Smooth muscle cell (in vitro differentiated cells): ENCODE measurements around the gene RSRC1. TPM values are rescaled to one million over a fixed set of nuclear protein-coding genes. Genes with fewer than 3 reads are reported as not detected.

ENCODE experiments used
- DNase-seq: peaks from one replicate; lab custom pipeline; 2025; ENCODE audit not compliant: unreplicated experiment; lab: John Stamatoyannopoulos, UW
- H2AFZ ChIP-seq: fragments of 200-600 bp; sonication (generic); 2 replicates; pipeline ENCODE4 v1.6.0; 2016; ENCODE audit warnings: antibody characterized with exemption, low read depth, mild to moderate bottlenecking
- H3F3A ChIP-seq: fragments of 200-600 bp; sonication (generic); 2 replicates; pipeline ENCODE4 v1.6.0; 2017; ENCODE audit warnings: antibody characterized with exemption, low read depth
- H3K27ac ChIP-seq: fragments of 200-600 bp; sonication (generic); 2 replicates; pipeline ENCODE4 v1.5.1; 2016; ENCODE audit warnings: low read depth, mild to moderate bottlenecking
- H3K27me3 ChIP-seq: fragments of 200-600 bp; sonication (generic); 2 replicates; pipeline ENCODE4 v1.6.1; 2016; ENCODE audit warnings: low read depth, mild to moderate bottlenecking
- H3K36me3 ChIP-seq: fragments of 200-600 bp; sonication (generic); 2 replicates; pipeline ENCODE4 v1.5.1; 2016; ENCODE audit warnings: low read depth
- H3K4me1 ChIP-seq: fragments of 200-600 bp; sonication (generic); 2 replicates; pipeline ENCODE4 v1.5.1; 2016; ENCODE audit warnings: low read depth
- H3K4me2 ChIP-seq: fragments of 200-600 bp; sonication (generic); 2 replicates; pipeline ENCODE4 v1.6.0; 2016; ENCODE audit warnings: mild to moderate bottlenecking
- H3K4me3 ChIP-seq: fragments of 200-600 bp; sonication (generic); 2 replicates; pipeline ENCODE4 v1.5.1; 2016; ENCODE audit warnings: mild to moderate bottlenecking
- H3K79me2 ChIP-seq: fragments of 200-600 bp; sonication (generic); 2 replicates; pipeline ENCODE4 v1.6.0; 2016; ENCODE audit warnings: low read depth, mild to moderate bottlenecking
- H3K9ac ChIP-seq: fragments of 200-600 bp; sonication (generic); 2 replicates; pipeline ENCODE4 v1.6.0; 2016; ENCODE audit warnings: low read depth
- H3K9me3 ChIP-seq: fragments of 200-600 bp; sonication (generic); replicated peaks from 2 replicates; pipeline ENCODE4 v1.5.1; 2016; ENCODE audit warnings: low read depth
- H4K20me1 ChIP-seq: fragments of 200-600 bp; sonication (generic); 2 replicates; pipeline ENCODE4 v1.6.0; 2016; ENCODE audit warnings: low read depth
- WGBS: methylation state at CpG from one replicate; pipeline ENCODE4 v1.1.7; 2016; ENCODE audit warnings: low lambda C conversion rate; 5-methylcytosine and 5-hydroxymethylcytosine counted together
- polyA plus RNA-seq: library from polyadenylated mRNA; unstranded; fragments of >200 nt; fragmentation: Nextera tagmentation; extraction: Ambion mirVana; gene quantifications from 2 replicates; pipeline ENCODE4 v1.2.1, GENCODE V29; 2016
- total RNA-seq: library from RNA; depleted of rRNA; stranded (reverse); fragments of >200 nt; gene quantifications from 2 replicates; pipeline ENCODE4 v1.2.3, GENCODE V29; 2014
- TF ChIP-seq, protein P1 (sequence below): fragments of 200-600 bp; sonication (generic); IDR thresholded peaks from 2 replicates; pipeline ENCODE4 v1.5.1; 2017; ENCODE audit warnings: borderline replicate concordance, mild to moderate bottlenecking, antibody characterized with exemption; ENCODE audit not compliant: insufficient read depth, poor library complexity, severe bottlenecking

The RSRC1 gene
- total and polyA plus RNA-seq, 2 experiments from 2014 or later, result 18.5 to 43.9 TPM

- Histone ChIP-seq H3K36me3 (no peaks in the 10 kb centered on the region), H3F3A (no peaks in the 10 kb centered on the region), H3K27ac (no peak overlapping the region), H3K79me2 (no peaks in the 10 kb centered on the region), H2AFZ (no peak overlapping the region), H3K4me2 (no peak overlapping the region), H3K4me1 (no peaks in the 10 kb centered on the region), H3K9ac (no peak overlapping the region), H3K27me3 (no peaks in the 10 kb centered on the region), H4K20me1 (no peaks in the 10 kb centered on the region), H3K4me3 (no peak overlapping the region), H3K9me3 (no peaks in the 10 kb centered on the region)
- DNase-seq, result no peak
- TF ChIP-seq, protein P1, sequence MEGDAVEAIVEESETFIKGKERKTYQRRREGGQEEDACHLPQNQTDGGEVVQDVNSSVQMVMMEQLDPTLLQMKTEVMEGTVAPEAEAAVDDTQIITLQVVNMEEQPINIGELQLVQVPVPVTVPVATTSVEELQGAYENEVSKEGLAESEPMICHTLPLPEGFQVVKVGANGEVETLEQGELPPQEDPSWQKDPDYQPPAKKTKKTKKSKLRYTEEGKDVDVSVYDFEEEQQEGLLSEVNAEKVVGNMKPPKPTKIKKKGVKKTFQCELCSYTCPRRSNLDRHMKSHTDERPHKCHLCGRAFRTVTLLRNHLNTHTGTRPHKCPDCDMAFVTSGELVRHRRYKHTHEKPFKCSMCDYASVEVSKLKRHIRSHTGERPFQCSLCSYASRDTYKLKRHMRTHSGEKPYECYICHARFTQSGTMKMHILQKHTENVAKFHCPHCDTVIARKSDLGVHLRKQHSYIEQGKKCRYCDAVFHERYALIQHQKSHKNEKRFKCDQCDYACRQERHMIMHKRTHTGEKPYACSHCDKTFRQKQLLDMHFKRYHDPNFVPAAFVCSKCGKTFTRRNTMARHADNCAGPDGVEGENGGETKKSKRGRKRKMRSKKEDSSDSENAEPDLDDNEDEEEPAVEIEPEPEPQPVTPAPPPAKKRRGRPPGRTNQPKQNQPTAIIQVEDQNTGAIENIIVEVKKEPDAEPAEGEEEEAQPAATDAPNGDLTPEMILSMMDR, result no peak
- WGBS, result 72% methylated on average over 2 of the region's 2 CpGs
Observed at GRCh38 chr3:158552124-158552523, 442.2 kb downstream of the RSRC1 start.

DNA sequence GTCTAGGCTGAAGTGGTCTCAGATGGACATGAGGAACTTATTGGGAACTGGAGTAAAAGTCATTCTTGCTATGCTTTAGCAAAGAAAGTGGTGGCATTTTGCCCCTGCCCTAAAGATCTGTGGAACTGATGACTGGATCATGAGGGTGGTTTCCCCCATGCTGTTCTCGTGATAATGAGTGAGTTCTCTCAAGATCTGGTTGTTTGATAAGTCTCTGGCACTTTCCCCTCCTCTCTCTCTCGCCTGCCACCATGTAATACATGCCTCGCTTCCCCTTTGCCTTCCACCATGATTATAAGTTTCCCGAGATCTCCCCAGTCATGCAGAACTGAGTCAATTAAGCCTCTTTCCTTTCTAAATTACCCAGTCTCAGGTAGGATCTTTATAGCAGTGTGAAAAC, 449.6 kb downstream of the RSRC1 start:
- TF ChIP-seq, protein P1, result no peak
- no peak overlapping the region for H3K4me3 ChIP-seq
- no peaks in the 10 kb centered on the region for H3K79me2 ChIP-seq
- H3K36me3 ChIP-seq, result no peaks in the 10 kb centered on the region
- WGBS, result 91% methylated on average over 4 of the region's 4 CpGs
- H3K4me2 ChIP-seq, result no peak overlapping the region
- no peaks in the 10 kb centered on the region for H3F3A ChIP-seq
- no peak overlapping the region for H2AFZ ChIP-seq
- no peak overlapping the region for H3K9ac ChIP-seq
- H3K4me1 ChIP-seq, result no peaks in the 10 kb centered on the region
- no peak for DNase-seq
- no peaks in the 10 kb centered on the region for H4K20me1 ChIP-seq
- no peaks in the 10 kb centered on the region for H3K27me3 ChIP-seq
- H3K27ac ChIP-seq, result no peak overlapping the region
- no peaks in the 10 kb centered on the region for H3K9me3 ChIP-seq

DNA sequence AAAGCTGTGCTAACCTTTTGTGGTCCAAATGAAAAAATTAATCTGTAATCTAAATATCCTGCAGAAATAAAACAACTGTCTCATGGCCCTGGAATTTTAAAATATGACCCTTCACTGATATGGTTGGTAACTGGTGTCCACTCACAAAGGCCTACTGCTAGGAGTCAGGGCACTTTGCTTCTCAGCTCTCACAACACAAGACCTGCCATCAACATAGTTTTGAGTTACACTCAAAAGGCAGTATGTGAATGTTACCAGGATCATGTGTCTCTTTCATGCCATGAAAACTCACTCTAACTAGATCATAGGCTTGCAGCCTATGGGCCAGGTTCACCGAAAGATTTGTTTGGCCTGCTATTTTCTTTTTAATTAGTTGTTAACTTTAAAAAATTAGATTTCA, 451.1 kb downstream of the RSRC1 start:
- Histone ChIP-seq H3K36me3 (no peaks in the 10 kb centered on the region), H3K27ac (no peak overlapping the region), H4K20me1 (no peaks in the 10 kb centered on the region), H3K4me1 (no peaks in the 10 kb centered on the region), H3K9me3 (no peaks in the 10 kb centered on the region), H3K27me3 (no peaks in the 10 kb centered on the region), H3K9ac (no peak overlapping the region), H3K79me2 (no peaks in the 10 kb centered on the region), H3K4me2 (no peak overlapping the region), H3K4me3 (no peak overlapping the region), H2AFZ (no peak overlapping the region), H3F3A (no peaks in the 10 kb centered on the region)
- WGBS, result 100% methylated on average over 1 of the region's 1 CpG
- TF ChIP-seq, protein P1, result no peak
- DNase-seq, result no peak

DNA sequence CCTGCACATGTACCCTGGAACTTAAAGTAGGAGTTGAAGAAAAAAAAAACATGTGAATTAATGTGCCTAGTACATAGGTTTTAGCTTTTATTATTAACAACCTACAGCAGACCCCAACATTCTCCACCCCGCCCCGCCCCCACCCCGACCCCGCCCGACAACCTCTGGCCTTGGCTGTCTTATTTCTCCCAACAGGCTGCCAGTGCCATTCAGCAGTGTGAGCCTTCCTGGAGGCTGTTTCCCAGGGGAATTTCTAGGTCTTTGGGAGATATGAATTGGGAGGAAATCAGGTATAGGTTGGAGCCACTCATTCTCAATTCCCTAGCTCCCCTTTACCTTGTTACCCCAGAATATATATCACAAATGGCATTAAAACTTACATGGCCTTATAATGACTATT, 452.8 kb downstream of the RSRC1 start:
- TF ChIP-seq, protein P1, result no peak
- no peaks in the 10 kb centered on the region for H3K4me1 ChIP-seq
- no peak overlapping the region for H3K9ac ChIP-seq
- H4K20me1 ChIP-seq, result no peaks in the 10 kb centered on the region
- no peak for DNase-seq
- H3K4me3 ChIP-seq, result no peak overlapping the region
- H3K79me2 ChIP-seq, result no peaks in the 10 kb centered on the region
- H3K36me3 ChIP-seq, result no peaks in the 10 kb centered on the region
- H3K4me2 ChIP-seq, result no peak overlapping the region
- 93% methylated on average over 5 of the region's 5 CpGs for WGBS
- no peaks in the 10 kb centered on the region for H3K27me3 ChIP-seq
- no peaks in the 10 kb centered on the region for H3K9me3 ChIP-seq
- no peak overlapping the region for H3K27ac ChIP-seq
- no peak overlapping the region for H2AFZ ChIP-seq
- no peaks in the 10 kb centered on the region for H3F3A ChIP-seq
